Fibroblast of lung (primary cell): Measurements from ENCODE around the gene KRTAP5-1. TPM values are rescaled to one million over a fixed set of nuclear protein-coding genes. Genes with fewer than 3 reads are reported as not detected.
A peak's percentile ranks its signal among the peaks of the same experiment; 100 is the strongest.
"Not testable (repeated sequence)": the region's sequence is repeated elsewhere in the genome, so short reads cannot be mapped to it uniquely, and the experiment has no call there.

Experiments
- DNase-seq, 2 donors: peaks; one replicate each; pipeline versions ENCODE4 v3.0.0 to v3.0.0-alpha.2; 2010; ENCODE audit warnings: low read depth in 2 of 2
- H2AFZ ChIP-seq: 2 replicates; pipeline ENCODE4 v1.5.1; 2012; ENCODE audit warnings: low read length, control low read depth, inconsistent platforms
- H3K27ac ChIP-seq: 2 replicates; pipeline ENCODE4 v1.5.1; 2011; ENCODE audit warnings: low read length, control low read depth; ENCODE audit not compliant: insufficient read depth
- H3K27me3 ChIP-seq: 2 replicates; pipeline ENCODE4 v1.5.1; 2011; ENCODE audit warnings: mild to moderate bottlenecking, low read length; ENCODE audit not compliant: control insufficient read depth, insufficient read depth
- H3K36me3 ChIP-seq: 2 replicates; pipeline ENCODE4 v1.5.1; 2011; ENCODE audit warnings: low read length; ENCODE audit not compliant: control insufficient read depth, insufficient read depth
- H3K4me1 ChIP-seq: 2 replicates; pipeline ENCODE4 v1.5.1; 2011; ENCODE audit warnings: low read length; ENCODE audit not compliant: control insufficient read depth, insufficient read depth; ENCODE audit errors: extremely low read depth
- H3K4me2 ChIP-seq: 2 replicates; pipeline ENCODE4 v1.5.1; 2011; ENCODE audit warnings: low read length, control low read depth; ENCODE audit not compliant: insufficient read depth; ENCODE audit errors: extremely low read depth
- H3K4me3 ChIP-seq, 4 experiments: fragments of 200-600 bp in 1 of 4; sonication (generic) in 1 of 4; replicated peaks in 1 of 4; 2 replicates each; pipeline ENCODE4 v1.5.1; 2011 to 2016; ENCODE audit warnings: low read length in 4 of 4, low read depth in 3 of 4, mild to moderate bottlenecking in 3 of 4, control low read depth in 2 of 4, inconsistent platforms in 1 of 4, mixed read lengths in 1 of 4; ENCODE audit not compliant: insufficient read depth in 1 of 4; ENCODE audit errors: control extremely low read depth in 1 of 4
- H3K79me2 ChIP-seq: 2 replicates; pipeline ENCODE4 v1.5.1; 2012; ENCODE audit warnings: mild to moderate bottlenecking, low read length, inconsistent platforms; ENCODE audit not compliant: control insufficient read depth, insufficient read depth
- H3K9ac ChIP-seq: 2 replicates; pipeline ENCODE4 v1.5.1; 2011; ENCODE audit warnings: mild to moderate bottlenecking, low read length, control low read depth; ENCODE audit not compliant: insufficient read depth
- H3K9me3 ChIP-seq: 2 replicates; pipeline ENCODE4 v1.5.1; 2012; ENCODE audit warnings: low read depth, low read length; ENCODE audit not compliant: control insufficient read depth, insufficient read depth
- H4K20me1 ChIP-seq: 2 replicates; pipeline ENCODE4 v1.5.1; 2011; ENCODE audit warnings: low read length; ENCODE audit not compliant: control insufficient read depth, insufficient read depth; ENCODE audit errors: extremely low read depth
- CTCF ChIP-seq, 2 donors: IDR thresholded peaks in 1 of 2; conservative IDR thresholded peaks in 1 of 2; 1 replicate in 1 of 2; 2 replicates in 1 of 2; pipeline ENCODE4 v1.5.1; 2011 to 2012; ENCODE audit warnings: low read length in 2 of 2, control low read depth in 1 of 2, inconsistent platforms in 1 of 2, low read depth in 1 of 2, mild to moderate bottlenecking in 1 of 2
- EZH2 ChIP-seq: IDR thresholded peaks from 2 replicates; pipeline ENCODE4 v1.5.1; 2012; ENCODE audit warnings: low read length, control low read depth, mild to moderate bottlenecking; ENCODE audit errors: missing control alignments
- polyA plus RNA-seq, 2 donors: library from polyadenylated mRNA; depleted of rRNA in 1 of 2; stranded (reverse) in 1 of 2; unstranded in 1 of 2; fragments of >200 nt; gene quantifications; 2 replicates each; pipeline ENCODE4 v1.2.1, GENCODE V29; 2011 to 2012; ENCODE audit warnings: missing spikeins in 1 of 2
- total RNA-seq: library from RNA; depleted of rRNA; stranded (reverse); fragments of >200 nt; gene quantifications from 2 replicates; pipeline ENCODE4 v1.2.1, GENCODE V29; 2014

KRTAP5-1 gene
- total and polyA plus RNA-seq, 2 donors (not counting 1 experiment from before 2014, with no cell fraction given) = not detected

DNA sequence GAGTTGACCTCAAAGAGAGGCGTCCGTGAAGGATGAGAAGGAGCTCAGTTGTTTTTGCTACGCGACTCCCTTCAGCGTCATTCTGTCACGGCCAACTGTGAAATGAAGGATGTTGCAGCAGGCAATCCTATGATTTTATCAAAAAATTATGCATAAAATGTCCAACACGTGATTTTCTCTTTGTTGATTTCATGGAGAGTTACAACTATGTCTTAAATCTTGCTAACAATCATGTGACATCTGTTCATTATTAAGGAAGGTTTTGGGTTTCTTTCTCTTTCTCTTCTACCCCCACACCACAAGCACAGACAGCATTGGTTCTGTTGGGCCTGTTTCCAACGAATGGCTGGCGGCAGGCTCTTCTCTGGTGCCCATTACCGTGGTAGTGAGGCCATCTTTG lies 33.1 kb upstream of the KRTAP5-1 start:
- Histone ChIP-seq H3K27me3 (no peaks in the 10 kb centered on the region), H3K4me1 (no peaks in the 10 kb centered on the region), H3K79me2 (no peaks in the 10 kb centered on the region), H3K4me2 (no peak overlapping the region), H2AFZ (no peak overlapping the region), H4K20me1 (no peaks in the 10 kb centered on the region), H3K9me3 (no peaks in the 10 kb centered on the region), H3K9ac (no peak overlapping the region), H3K27ac (no peak overlapping the region), H3K36me3 (no peaks in the 10 kb centered on the region), H3K4me3 (no peak overlapping the region)
- DNase-seq = no peak
- TF ChIP-seq CTCF (conservative IDR thresholded peaks at IDR 0.05 in 1 of 2, IDR thresholded peaks at IDR 0.05 in 1 of 2; ENCODE audit: low read depth in 1 of 2, low read length in 2 of 2) (no peak), EZH2 (no peak)

DNA sequence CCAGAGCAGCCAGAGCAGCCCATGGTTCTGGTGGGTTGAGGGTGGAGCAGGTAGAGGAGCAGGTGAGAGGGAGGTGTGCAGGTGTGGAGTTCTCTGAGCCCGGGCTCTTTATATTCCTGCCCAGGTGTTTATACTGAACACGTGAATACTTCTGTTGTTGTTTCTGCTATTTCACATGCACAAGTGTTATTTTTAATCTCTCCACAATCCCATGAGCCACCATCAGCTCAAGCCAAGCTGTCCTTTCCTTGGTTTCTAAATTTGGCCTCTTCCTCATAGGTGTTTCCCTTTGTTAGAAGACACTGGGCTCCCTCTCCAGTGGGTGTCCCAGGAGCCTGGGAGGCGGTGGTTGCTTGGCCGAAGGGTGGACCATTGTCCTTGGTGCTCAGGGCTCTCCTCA lies 23.3 kb upstream of the KRTAP5-1 start, which contains the start of gene KRTAP5-3:
Gene KRTAP5-3, minus strand, starts transcription at position 101 of the 400 bp plus-strand sequence. Its CDS starts 78 bp downstream, at position 23.
- TF ChIP-seq EZH2 = no peak
- H3K27ac ChIP-seq = no peak within 1 kb of the TSS
- H3K9me3 ChIP-seq = no peaks in the 10 kb centered on the region
- H3K4me3 ChIP-seq = no peak within 1 kb of the TSS
- no peaks in the 10 kb centered on the region for H4K20me1 ChIP-seq
- H3K27me3 ChIP-seq = no peaks in the 10 kb centered on the region
- no peak for DNase-seq
- H3K4me2 ChIP-seq = no peak within 1 kb of the TSS
- H3K9ac ChIP-seq = no peak within 1 kb of the TSS
- H2AFZ ChIP-seq = no peak within 1 kb of the TSS
- no peaks in the 10 kb centered on the region for H3K4me1 ChIP-seq
- no peaks in the 10 kb centered on the region for H3K79me2 ChIP-seq
- no peaks in the 10 kb centered on the region for H3K36me3 ChIP-seq

GRCh38 chr11:1607901-1608300 lies 22.8 kb upstream of the KRTAP5-1 start:
- not testable (repeated sequence) for H3K4me3 ChIP-seq, H3K36me3 ChIP-seq, H2AFZ ChIP-seq, H3K9ac ChIP-seq, H4K20me1 ChIP-seq, H3K27ac ChIP-seq, H3K79me2 ChIP-seq, H3K9me3 ChIP-seq, H3K4me2 ChIP-seq, H3K27me3 ChIP-seq, H3K4me1 ChIP-seq
- DNase-seq = peak in 1 of 2 donors; percentile 48

DNA sequence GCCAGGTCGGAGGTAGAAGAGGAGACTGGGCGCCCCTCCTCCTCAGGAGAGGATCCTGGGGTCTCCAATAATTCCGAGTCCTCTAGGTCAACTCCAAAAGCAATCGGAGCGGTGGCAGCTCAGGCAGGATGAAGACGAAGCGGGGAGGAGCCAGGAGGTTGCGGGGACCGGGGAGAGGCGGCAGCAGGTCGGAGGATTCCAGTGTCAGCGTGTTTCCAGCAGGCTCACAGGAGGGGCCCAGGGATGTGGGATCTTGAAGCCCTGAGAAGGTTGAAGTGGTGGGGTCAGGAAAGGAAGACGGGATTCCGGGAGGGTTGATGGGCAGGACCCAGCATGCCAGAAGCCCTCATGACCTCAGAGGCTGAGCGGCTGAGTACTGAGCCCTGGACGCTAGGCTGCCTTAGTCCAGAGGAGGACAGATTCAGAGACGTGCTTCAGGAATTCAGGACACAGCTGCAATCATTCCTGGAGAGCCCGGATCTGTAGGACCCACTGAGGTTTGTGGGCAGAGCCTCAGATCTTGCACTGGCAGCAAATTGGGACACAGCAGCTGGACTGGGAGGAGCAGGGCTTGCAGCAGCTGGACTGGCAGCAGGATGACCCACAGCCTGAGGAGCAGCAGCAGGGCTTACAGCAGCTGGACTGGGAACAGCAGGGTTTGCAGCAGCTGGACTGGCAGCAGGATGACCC lies 22.2 kb upstream of the KRTAP5-1 start:
- not testable (repeated sequence) for H4K20me1 ChIP-seq, H3K36me3 ChIP-seq, H3K79me2 ChIP-seq, DNase-seq, H2AFZ ChIP-seq, H3K27me3 ChIP-seq, H3K4me2 ChIP-seq, H3K27ac ChIP-seq, H3K9me3 ChIP-seq, H3K4me3 ChIP-seq, H3K4me1 ChIP-seq, H3K9ac ChIP-seq

DNA sequence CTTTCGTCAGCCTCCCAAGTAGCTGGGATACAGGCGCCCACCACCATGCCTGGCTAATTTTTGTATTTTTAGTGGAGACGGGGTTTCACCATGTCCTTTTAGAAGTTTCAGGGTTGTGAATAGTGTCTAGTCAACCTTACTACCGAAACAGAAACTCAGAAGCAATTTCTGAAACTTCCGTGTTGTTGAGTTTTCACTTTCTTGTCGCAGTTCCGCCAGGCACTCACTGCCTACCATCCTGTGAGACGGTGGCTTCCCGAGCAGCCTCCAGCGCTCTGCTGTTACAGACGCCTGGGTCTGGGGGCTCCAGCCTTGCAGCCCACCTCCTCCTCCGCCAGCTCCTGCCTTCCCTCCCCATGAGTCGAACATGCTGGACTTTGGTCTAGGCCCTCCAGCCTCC lies 20.8 kb upstream of the KRTAP5-1 start:
- not testable (repeated sequence) for H3K4me3 ChIP-seq, H4K20me1 ChIP-seq, H3K79me2 ChIP-seq

More for the DNA sequence above, 20.8 kb upstream of the KRTAP5-1 start:
- not testable (repeated sequence) for DNase-seq, H2AFZ ChIP-seq, H3K27ac ChIP-seq, H3K9ac ChIP-seq, H3K4me1 ChIP-seq, H3K9me3 ChIP-seq, H3K27me3 ChIP-seq, H3K4me2 ChIP-seq, H3K36me3 ChIP-seq
